Omental fat pad (tissue), 4 donors: Measurements from ENCODE around the gene BSCL2. TPM values are rescaled to one million over a fixed set of nuclear protein-coding genes. Genes with fewer than 3 reads are reported as not detected.
A peak's percentile ranks its signal among the peaks of the same experiment; 100 is the strongest.
"Not testable (repeated sequence)": the region's sequence is repeated elsewhere in the genome, so short reads cannot be mapped to it uniquely, and the experiment has no call there.

ENCODE experiments used
- ATAC-seq: fragments of 150-250 bp; one replicate; pipeline ENCODE4 v1.9.1; 2016; ENCODE audit warnings: mild to moderate bottlenecking, moderate library complexity; ENCODE audit not compliant: low FRiP score
- DNase-seq: peaks from one replicate; pipeline ENCODE4 v3.0.0-alpha.2; 2019; ENCODE audit warnings: low spot score
- total RNA-seq, 4 donors: library from RNA; depleted of rRNA; stranded (reverse); fragments of >200 nt; gene quantifications; one replicate each; pipeline ENCODE4 v1.1.0, GENCODE V29; 2016
- TF ChIP-seq, protein P1 (sequence below), 3 donors: fragments of 450-650 bp; IDR thresholded peaks; one replicate each; pipeline ENCODE4 v1.5.1; 2016 to 2017; ENCODE audit warnings: antibody characterized with exemption in 3 of 3, mild to moderate bottlenecking in 3 of 3, moderate library complexity in 2 of 3

Gene BSCL2
- total RNA-seq, 4 donors from 2014 or later = 37.1 to 51.2 (median 48.2) TPM

DNA sequence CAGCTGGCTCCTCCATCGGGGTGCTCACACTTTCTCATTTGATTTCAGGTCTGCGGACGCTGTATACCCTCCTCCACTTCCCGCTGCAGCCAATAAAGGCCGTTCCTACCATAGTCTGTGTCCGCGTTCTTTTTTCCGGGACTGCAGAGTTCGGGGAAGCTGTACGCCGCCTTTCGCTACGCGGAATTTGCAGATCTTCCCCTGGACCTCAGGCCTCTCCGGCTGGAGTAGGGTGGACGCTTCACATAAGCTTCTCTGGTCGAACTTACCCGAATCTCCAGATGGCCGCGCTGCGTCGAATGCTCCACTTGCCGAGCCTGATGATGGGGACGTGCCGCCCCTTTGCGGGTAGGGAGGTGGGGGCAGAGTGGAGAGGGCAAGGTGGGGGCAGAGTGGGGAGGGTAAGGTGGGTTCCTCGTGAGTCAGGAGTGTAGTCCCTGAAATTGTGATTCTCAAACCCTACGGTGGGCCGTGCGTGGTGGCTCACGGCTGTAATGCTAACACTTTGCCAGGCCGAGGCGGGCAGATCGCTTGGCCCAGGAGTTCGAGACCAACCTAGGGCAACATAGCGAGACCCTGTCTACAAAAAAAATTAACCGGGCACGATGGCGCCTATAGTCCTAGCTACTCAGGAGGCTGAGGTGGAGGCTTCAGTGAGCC, 41.5 kb downstream of the BSCL2 start:
- TF ChIP-seq, protein P1, sequence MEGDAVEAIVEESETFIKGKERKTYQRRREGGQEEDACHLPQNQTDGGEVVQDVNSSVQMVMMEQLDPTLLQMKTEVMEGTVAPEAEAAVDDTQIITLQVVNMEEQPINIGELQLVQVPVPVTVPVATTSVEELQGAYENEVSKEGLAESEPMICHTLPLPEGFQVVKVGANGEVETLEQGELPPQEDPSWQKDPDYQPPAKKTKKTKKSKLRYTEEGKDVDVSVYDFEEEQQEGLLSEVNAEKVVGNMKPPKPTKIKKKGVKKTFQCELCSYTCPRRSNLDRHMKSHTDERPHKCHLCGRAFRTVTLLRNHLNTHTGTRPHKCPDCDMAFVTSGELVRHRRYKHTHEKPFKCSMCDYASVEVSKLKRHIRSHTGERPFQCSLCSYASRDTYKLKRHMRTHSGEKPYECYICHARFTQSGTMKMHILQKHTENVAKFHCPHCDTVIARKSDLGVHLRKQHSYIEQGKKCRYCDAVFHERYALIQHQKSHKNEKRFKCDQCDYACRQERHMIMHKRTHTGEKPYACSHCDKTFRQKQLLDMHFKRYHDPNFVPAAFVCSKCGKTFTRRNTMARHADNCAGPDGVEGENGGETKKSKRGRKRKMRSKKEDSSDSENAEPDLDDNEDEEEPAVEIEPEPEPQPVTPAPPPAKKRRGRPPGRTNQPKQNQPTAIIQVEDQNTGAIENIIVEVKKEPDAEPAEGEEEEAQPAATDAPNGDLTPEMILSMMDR (IDR thresholded peaks at IDR 0.05) = no peak
- DNase-seq = no peak
- peak; percentile 30 for ATAC-seq

DNA sequence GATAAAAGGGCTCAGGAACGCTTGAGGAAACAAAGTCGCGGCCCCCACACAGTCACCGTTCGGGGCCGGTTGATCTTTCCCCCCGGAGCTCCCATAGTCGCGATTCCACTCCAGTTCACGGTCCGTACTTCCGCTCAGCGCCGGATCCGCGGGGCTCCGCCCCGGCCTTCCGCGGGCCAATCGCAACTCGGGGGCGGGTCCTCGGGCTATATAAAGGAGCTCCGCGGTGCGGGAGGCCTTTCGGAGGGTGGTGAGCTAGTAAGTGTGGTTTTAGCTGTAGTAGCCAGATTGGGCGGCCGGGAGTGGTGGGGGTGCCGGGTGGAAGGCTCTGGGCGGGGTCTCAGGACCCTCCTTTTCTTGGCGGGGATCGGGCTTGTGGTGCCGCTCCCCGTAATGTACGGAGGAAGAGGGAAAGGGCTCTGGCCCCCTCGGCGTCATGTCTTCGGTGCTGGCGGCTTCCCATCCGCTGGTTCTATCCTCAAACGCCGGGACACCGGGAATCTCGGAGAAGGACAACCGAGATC, 42.1 kb downstream of the BSCL2 start, which contains the start of the genes C11orf98 and CSKMT:
Gene C11orf98 (minus strand): TSS at position 136 of the 524 bp plus-strand sequence. CDS start 41 bp downstream, at position 95.
Gene CSKMT (plus strand): TSS at position 238 of the 524 bp plus-strand sequence. CDS start 568 bp downstream, outside the sequence.
- peak; percentile 95 for ATAC-seq
- TF ChIP-seq, protein P1 (IDR thresholded peaks at IDR 0.05) = no peak
- DNase-seq = peak; percentile 87

DNA sequence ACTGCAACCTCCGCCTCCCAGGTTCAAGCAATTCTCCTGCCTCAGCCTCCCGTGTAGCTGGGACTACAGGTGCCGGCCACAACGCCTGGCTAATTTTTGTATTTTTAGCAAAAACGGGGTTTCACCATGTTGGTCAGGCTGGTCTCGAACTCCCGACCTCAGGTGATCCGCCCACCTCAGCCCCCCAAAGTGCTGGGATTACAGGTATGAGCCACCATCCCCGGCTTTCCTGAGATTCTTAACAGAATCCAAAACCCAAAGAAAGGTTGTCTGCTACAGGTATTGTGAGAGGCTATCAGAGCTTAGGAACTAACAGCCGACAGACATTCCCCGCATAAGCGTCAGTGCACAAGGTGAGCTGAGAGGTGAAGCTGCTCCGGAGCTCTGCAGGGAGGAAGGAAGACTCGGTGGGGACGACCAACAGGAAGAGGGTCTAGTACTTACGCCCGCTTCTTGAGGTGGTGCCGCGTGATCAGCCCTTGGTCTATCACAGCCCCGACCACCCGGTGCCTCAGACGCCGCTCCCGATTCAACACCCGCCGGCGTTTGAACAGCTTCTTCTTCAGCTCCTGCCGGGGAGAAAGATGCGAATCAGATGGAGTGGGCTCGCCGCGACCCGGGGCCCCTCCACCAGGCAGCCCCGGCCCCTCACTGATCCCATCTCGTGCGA, 42.7 kb downstream of the BSCL2 start:
- TF ChIP-seq, protein P1 (IDR thresholded peaks at IDR 0.05) = no peak
- ATAC-seq (peak; percentile 30), DNase-seq (no peak)

DNA sequence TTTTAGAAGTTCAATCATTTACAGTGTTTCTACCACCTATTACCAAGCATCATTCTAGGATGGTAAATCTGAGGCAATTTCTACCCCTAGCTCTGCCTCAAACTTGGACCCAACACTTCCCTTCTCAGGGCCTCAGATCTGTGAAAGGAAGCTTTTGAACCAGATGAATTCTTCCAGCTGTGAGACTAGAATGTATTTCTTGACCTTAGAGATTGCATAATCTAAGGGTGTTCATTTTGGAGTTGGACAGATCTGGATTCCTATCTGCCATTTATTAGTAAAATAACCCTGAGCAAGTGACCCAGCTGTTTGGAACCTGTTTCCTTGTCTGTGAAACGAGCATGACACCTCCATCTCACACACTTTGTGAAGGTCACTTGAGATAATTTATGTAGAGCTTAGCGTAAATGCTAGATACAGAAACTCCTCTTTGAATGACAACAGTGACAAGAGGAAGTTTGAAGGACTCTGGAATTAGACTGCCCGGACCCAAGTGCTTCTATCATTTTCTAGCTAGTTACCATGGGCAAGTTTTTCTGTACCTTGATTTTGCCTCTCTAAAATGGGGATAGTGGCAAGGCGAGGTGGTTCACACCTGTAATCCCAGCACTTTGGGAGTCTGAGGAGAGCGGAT, 50.3 kb downstream of the BSCL2 start:
- TF ChIP-seq, protein P1 (IDR thresholded peaks at IDR 0.05) = no peak
- no peak for ATAC-seq
- DNase-seq = no peak

DNA sequence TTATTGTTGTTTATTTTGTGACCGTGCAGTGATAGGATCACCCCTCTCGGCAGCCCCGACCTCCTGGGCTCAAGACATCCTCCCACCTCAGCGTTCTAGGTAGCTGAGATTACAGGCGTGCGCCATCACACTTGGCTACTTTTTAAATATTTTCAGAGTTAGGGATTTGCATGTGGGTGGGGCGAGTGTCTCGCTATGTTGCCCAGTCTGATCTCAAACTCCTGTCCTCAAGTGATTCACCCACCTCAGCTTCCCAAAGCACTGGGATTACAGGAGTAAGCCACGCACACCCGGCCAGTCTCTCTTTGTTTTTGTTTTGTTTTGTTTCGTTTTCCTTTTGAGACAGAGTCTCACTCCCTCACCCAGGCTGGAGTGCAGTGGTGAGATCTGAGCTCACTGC, 52.9 kb downstream of the BSCL2 start:
- ATAC-seq (no peak), DNase-seq (no peak)
- TF ChIP-seq, protein P1 (IDR thresholded peaks at IDR 0.05) = no peak

DNA sequence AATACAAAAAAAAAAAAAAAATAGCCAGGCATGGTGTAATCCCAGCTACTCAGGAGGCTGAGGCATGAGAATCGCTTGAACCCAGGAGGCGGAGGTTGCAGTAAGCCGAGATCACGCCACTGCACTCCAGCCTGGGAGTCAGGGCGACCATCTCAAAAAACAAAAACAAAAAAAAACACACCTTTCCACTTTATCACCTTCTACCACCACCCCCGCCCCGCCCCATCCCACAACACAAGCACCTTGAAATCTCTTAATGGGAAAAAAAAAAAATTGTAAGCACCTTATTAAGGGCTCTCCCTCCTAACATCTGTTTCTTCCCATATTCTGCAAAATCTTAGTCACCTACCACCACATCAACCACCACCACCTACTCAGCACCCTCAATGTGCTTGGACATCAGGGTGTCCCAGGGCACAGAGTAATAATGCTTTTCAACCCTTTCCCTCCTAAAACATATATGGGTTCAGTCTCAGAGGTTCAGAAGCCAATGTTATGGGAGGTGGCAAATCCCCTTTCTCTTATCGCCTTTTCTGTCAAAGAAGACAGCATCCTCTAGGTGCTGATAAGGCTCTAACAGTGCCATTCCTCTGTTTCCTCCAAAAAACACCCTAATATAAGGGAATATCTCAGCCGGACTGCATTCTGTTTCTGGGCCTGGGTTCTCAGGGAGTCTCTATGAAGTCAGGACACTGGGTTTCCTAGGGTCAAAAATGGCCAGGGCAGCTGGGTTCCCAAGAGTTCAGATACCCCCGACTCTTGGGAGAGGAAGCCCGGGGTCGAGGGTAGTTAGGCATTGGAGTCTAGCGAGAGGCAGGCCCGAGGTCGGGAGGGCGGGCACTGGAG, 54.8 kb downstream of the BSCL2 start:
- ATAC-seq = no peak
- DNase-seq = no peak
- TF ChIP-seq, protein P1 (IDR thresholded peaks at IDR 0.05) = no peak

DNA sequence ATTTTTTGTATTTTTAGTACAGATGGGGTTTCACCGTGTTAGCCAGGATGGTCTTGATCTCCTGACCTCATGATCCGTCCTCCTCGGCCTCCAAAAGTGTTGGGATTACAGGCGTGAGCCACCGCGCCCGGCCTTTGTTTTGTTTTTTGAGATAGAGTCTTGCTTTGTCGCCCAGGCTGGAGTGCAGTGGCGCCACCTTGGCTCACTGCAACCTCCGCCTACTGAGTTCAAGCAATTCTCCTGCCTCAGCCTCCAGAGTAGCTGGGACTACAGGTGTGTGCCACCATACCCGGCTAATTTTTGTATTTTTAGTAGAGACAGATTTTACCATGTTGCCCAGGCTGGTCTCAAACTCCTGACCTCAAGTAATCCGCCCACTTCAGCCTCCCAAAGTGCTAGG, 56.9 kb downstream of the BSCL2 start:
- not testable (repeated sequence) for DNase-seq, ATAC-seq
